NB4 (cell line): ENCODE results near the gene KAT8.
"Not testable (repeated sequence)": the region's sequence is repeated elsewhere in the genome, so short reads cannot be mapped to it uniquely, and the experiment has no call there.

ENCODE experiments used
- DNase-seq: peaks from one replicate; pipeline ENCODE4 v3.0.0; 2010; ENCODE audit warnings: low read depth
- H3K4me3 ChIP-seq: one replicate; pipeline ENCODE4 v1.5.1; 2011; ENCODE audit warnings: mild to moderate bottlenecking, low read depth, low read length, moderate library complexity
- CTCF ChIP-seq: IDR thresholded peaks from one replicate; pipeline ENCODE4 v1.5.1; 2012; ENCODE audit warnings: low read depth, low read length
- MAX ChIP-seq: IDR thresholded peaks from 2 replicates; pipeline ENCODE4 v1.6.1; 2011; ENCODE audit warnings: low read depth, low read length
- MYC ChIP-seq: IDR thresholded peaks from 2 replicates; pipeline ENCODE4 v1.6.1; 2011; ENCODE audit warnings: low read depth, low read length
- POLR2A ChIP-seq: IDR thresholded peaks from 2 replicates; pipeline ENCODE4 v1.6.1; 2011; ENCODE audit warnings: mild to moderate bottlenecking; ENCODE audit not compliant: insufficient read length; ENCODE audit errors: extremely low read depth

Gene KAT8

GRCh38 chr16:31149894-31150890, 32.7 kb downstream of the KAT8 start, which contains the start of gene PRSS36:
Gene PRSS36 (minus strand): TSS chr16:31150066. CDS start chr16:31150035, 31 bp downstream.
- H3K4me3 ChIP-seq: no peak within 1 kb of the TSS
- TF ChIP-seq POLR2A (no peak), MAX (no peak), CTCF (no peak)
- DNase-seq: no peak

DNA sequence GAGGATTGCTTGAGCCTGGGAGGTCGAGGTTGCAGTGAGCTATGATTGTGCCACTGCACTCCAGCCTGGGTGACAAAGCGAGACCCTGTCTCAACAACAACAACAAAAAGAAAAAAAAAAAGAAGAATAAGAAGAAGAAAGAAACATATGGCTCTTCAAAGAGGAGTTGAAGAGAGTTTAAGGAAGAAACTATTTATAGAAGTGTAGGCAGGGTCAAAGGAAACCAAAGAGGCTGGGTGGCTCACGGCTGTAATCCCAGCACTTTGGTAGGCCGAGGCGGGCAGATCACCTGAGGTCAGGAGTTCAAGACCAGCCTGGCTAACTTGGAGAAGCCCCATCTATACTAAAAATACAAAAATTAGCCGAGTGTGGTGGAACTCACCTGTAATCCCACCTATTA, 33.5 kb downstream of the KAT8 start:
- not testable (repeated sequence) for H3K4me3 ChIP-seq, DNase-seq

DNA sequence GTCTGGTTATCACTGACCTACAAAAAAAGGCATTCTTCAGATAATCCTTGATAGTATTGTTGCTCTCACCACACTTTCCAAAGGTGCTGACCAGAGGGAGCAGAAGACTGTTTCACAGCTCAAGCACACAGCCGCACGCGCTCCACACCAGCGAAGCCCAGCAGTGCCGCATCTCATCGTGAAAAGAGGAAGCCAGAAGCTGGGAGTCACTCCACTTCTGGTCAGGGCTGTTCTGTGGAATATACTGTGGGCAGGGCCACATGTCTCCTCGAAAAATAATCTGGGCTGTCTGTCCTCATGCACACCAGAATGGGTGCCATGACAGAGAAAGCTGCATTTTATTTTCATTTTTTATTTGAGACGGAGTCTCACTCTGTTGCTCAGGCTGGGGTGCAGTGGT, 39.7 kb downstream of the KAT8 start:
- TF ChIP-seq POLR2A (no peak), MAX (peak; percentile 79), MYC (peak; percentile 75)
- peak; percentile 82 for DNase-seq
- H3K4me3 ChIP-seq: no peak overlapping the region

- TF ChIP-seq CTCF: no peak
- TF ChIP-seq POLR2A: no peak
- TF ChIP-seq MAX: no peak
- TF ChIP-seq MYC: no peak
- DNase-seq: peak; percentile 54
- H3K4me3 ChIP-seq: no peak overlapping the region
Measured at GRCh38 chr16:31167315-31167714, 49.9 kb downstream of the KAT8 start.

- no peak for DNase-seq
- no peak for TF ChIP-seq MAX
- TF ChIP-seq CTCF: no peak
- no peak for TF ChIP-seq POLR2A
- no peak for TF ChIP-seq MYC
- no peak overlapping the region for H3K4me3 ChIP-seq
Measured at GRCh38 chr16:31168848-31169247, 51.4 kb downstream of the KAT8 start.

DNA sequence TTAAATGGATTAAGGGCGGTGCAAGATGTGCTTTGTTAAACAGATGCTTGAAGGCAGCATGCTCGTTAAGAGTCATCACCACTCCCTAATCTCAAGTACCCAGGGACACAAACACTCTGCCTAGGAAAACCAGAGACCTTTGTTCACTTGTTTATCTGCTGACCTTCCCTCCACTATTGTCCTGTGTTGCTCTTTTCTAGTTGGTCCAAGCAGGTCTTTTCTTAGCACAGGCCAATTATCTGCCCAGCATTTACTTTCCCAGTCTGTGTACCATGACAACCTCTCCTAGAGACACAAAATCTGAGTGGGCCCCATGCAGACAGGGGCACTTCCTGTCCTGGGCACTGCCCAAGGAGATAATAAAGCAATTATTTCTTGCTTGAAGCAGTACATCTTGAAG, 52.6 kb downstream of the KAT8 start:
- DNase-seq, H3K4me3 ChIP-seq: not testable (repeated sequence)

GRCh38 chr16:31177136-31177535, 59.7 kb downstream of the KAT8 start:
- DNase-seq: peak; percentile 53
- no peak for TF ChIP-seq MAX
- TF ChIP-seq POLR2A: no peak
- TF ChIP-seq MYC: no peak
- no peak for TF ChIP-seq CTCF
- no peak overlapping the region for H3K4me3 ChIP-seq
